Activated CD8-positive, alpha-beta memory T cell treated with anti-CD3 and anti-CD28 coated beads for 48 hours (primary cell): ENCODE results near the gene KIAA0930.

Experiments used
- DNase-seq, 3 experiments: peaks; one replicate each; pipeline ENCODE4 v3.0.0-alpha.2; 2020; ENCODE audit warnings: low read depth in 2 of 3, low spot score in 2 of 3

KIAA0930 gene

GRCh38 chr22:45218976-45219375, 21.7 kb downstream of the KIAA0930 start:
- DNase-seq, result no peak

GRCh38 chr22:45217806-45218205, 22.9 kb downstream of the KIAA0930 start:
- DNase-seq, result no peak

GRCh38 chr22:45217345-45217744, 23.3 kb downstream of the KIAA0930 start:
- DNase-seq, result no peak

- DNase-seq, result no peak
Observed at GRCh38 chr22:45216133-45217003, 24.3 kb downstream of the KIAA0930 start.

- DNase-seq, result no peak
Observed at GRCh38 chr22:45212992-45213751, 27.5 kb downstream of the KIAA0930 start.

- no peak for DNase-seq
Observed at GRCh38 chr22:45212306-45212709, 28.4 kb downstream of the KIAA0930 start.

GRCh38 chr22:45211848-45212247, 28.8 kb downstream of the KIAA0930 start:
- no peak for DNase-seq

- no peak for DNase-seq
Observed at GRCh38 chr22:45211435-45211834, 29.3 kb downstream of the KIAA0930 start.

GRCh38 chr22:45210991-45211390, 29.7 kb downstream of the KIAA0930 start:
- DNase-seq, result no peak

- DNase-seq, result no peak
Observed at GRCh38 chr22:45210577-45210976, 30.1 kb downstream of the KIAA0930 start.

- DNase-seq, result no peak
Observed at GRCh38 chr22:45210174-45210573, 30.5 kb downstream of the KIAA0930 start.

- peak; percentile 9 to 48 (median 29) for DNase-seq
Observed at GRCh38 chr22:45208993-45209838, 31.5 kb downstream of the KIAA0930 start.

- no peak for DNase-seq
Observed at GRCh38 chr22:45208696-45208992, 32.0 kb downstream of the KIAA0930 start.

- no peak for DNase-seq
Observed at GRCh38 chr22:45207981-45208664, 32.6 kb downstream of the KIAA0930 start.

- no peak for DNase-seq
Observed at GRCh38 chr22:45207533-45207932, 33.2 kb downstream of the KIAA0930 start.

GRCh38 chr22:45206233-45206632, 34.5 kb downstream of the KIAA0930 start:
- DNase-seq, result no peak

- no peak for DNase-seq
Observed at GRCh38 chr22:45205276-45205925, 35.3 kb downstream of the KIAA0930 start.

- no peak for DNase-seq
Observed at GRCh38 chr22:45204819-45205218, 35.9 kb downstream of the KIAA0930 start.

GRCh38 chr22:45204241-45204640, 36.5 kb downstream of the KIAA0930 start:
- no peak for DNase-seq

- DNase-seq, result no peak
Observed at GRCh38 chr22:45203150-45203951, 37.3 kb downstream of the KIAA0930 start.
